HG03196 (cell line): ENCODE results near the gene LIMD2.
A peak's percentile ranks its signal among the peaks of the same experiment; 100 is the strongest.
"Not testable (repeated sequence)": the region's sequence is repeated elsewhere in the genome, so short reads cannot be mapped to it uniquely, and the experiment has no call there.

ENCODE experiments used
- ATAC-seq: cut with Tn5 transposase; IDR thresholded peaks from one replicate; pipeline ENCODE4 v1.9.1; 2021; ENCODE audit not compliant: unreplicated experiment

Gene LIMD2

GRCh38 chr17:63699638-63700527, at the start of gene LIMD2:
LIMD2 (minus strand) TSS chr17:63700125; CDS start chr17:63699298, 827 bp downstream.
- ATAC-seq, result peak; percentile 9

GRCh38 chr17:63741408-63742173, 41.7 kb upstream of the LIMD2 start, which contains the start of gene STRADA:
STRADA (minus strand) TSS chr17:63741799; CDS start chr17:63728369, 13,430 bp downstream.
- ATAC-seq, result peak; percentile 77

GRCh38 chr17:63741143-63741407, 41.1 kb upstream of the LIMD2 start:
- ATAC-seq, result peak; percentile 23

- no peak for ATAC-seq
These were observed 40.7 kb upstream of the LIMD2 start for GRCh38 chr17:63740464-63741142.

- no peak for ATAC-seq
These were observed 35.8 kb upstream of the LIMD2 start for GRCh38 chr17:63735691-63736090.

- no peak for ATAC-seq
These were observed 22.5 kb upstream of the LIMD2 start for GRCh38 chr17:63722403-63722802.

GRCh38 chr17:63720194-63720593, 20.3 kb upstream of the LIMD2 start:
- ATAC-seq, result not testable (repeated sequence)

- no peak for ATAC-seq
These were observed 19.1 kb upstream of the LIMD2 start for GRCh38 chr17:63718988-63719387.

- no peak for ATAC-seq
These were observed 16.5 kb upstream of the LIMD2 start for GRCh38 chr17:63716426-63716825.

GRCh38 chr17:63714550-63715277, 14.8 kb upstream of the LIMD2 start:
- no peak for ATAC-seq

GRCh38 chr17:63709110-63709509, 9.2 kb upstream of the LIMD2 start:
- ATAC-seq, result no peak

- no peak for ATAC-seq
These were observed 7.2 kb upstream of the LIMD2 start for GRCh38 chr17:63707151-63707550.

GRCh38 chr17:63706336-63707082, 6.6 kb upstream of the LIMD2 start:
- no peak for ATAC-seq

GRCh38 chr17:63705657-63706056, 5.7 kb upstream of the LIMD2 start:
- no peak for ATAC-seq

GRCh38 chr17:63704836-63705235, 4.9 kb upstream of the LIMD2 start:
- no peak for ATAC-seq

GRCh38 chr17:63704259-63704576, 4.3 kb upstream of the LIMD2 start:
- no peak for ATAC-seq

GRCh38 chr17:63703556-63704258, 3.8 kb upstream of the LIMD2 start:
- ATAC-seq, result no peak

GRCh38 chr17:63703029-63703428, 3.1 kb upstream of the LIMD2 start:
- no peak for ATAC-seq

- ATAC-seq, result no peak
These were observed 2.7 kb upstream of the LIMD2 start for GRCh38 chr17:63702721-63703015.
